Panc1 (cell line): Measurements from ENCODE around the gene MOK.

Experiments
- CTCF ChIP-seq: fragments of 450-650 bp; IDR thresholded peaks from 2 replicates; pipeline ENCODE4 v1.5.1; 2017; ENCODE audit warnings: mild to moderate bottlenecking
- POLR2AphosphoS5 ChIP-seq: IDR thresholded peaks from 2 replicates; pipeline ENCODE4 v1.6.1; 2012; ENCODE audit warnings: mild to moderate bottlenecking, low read depth, low read length, moderate library complexity
- TCF7L2 ChIP-seq: IDR thresholded peaks from 2 replicates; pipeline ENCODE4 v1.6.1; 2011; ENCODE audit warnings: mild to moderate bottlenecking, low read depth, low read length, inconsistent platforms

DNA sequence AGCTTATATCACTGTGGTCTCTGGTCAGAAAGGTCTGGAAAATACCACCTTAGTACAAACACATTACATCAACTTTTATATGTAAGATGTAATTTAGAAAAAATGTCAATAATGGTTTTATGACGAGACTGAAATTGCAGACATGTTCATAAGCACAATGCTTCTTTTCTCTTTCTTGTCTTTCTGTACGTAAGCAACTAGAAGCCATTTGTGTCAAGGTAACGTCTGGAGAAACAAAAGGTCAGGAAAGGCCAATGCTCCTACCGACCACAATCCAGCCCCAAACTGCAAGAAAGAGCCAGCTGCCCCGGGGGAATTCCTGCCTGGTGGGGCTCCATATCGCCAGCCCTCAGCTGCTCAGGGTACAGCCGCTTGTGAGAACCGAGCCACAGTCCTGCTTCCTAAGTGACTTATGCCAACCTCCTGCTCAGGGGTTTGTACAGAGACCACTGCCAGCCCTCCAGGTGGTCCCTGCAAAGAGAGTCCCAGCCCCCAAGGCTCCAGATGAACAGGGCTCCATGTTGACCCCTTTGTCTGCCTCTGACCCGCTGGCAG lies 20.9 kb upstream of the MOK start:
- TF ChIP-seq CTCF (no peak), POLR2AphosphoS5 (no peak), TCF7L2 (no peak)
